Keratinocyte (primary cell): ENCODE results near the gene ADAMTSL3. TPM values are rescaled to one million over a fixed set of nuclear protein-coding genes. Genes with fewer than 3 reads are reported as not detected.

Source experiments
- DNase-seq: peaks from one replicate; pipeline ENCODE4 v3.0.0-alpha.2; 2011; ENCODE audit warnings: low read depth, missing footprints, low spot score
- FAIRE-seq: peaks from 2 replicates; lab custom pipeline; 2011; peaks lifted over from hg19 to GRCh38; lab: Jason Lieb, UNC
- H2AFZ ChIP-seq: 2 replicates; pipeline ENCODE4 v1.6.0; 2012; ENCODE audit warnings: low read length, control low read depth, inconsistent platforms; ENCODE audit not compliant: control insufficient read depth
- H3K27ac ChIP-seq: 2 replicates; pipeline ENCODE4 v1.5.1; 2011; ENCODE audit warnings: low read length; ENCODE audit not compliant: control insufficient read depth, insufficient read depth
- H3K27me3 ChIP-seq: 3 replicates; pipeline ENCODE4 v1.6.0; 2011; ENCODE audit warnings: low read length; ENCODE audit not compliant: control insufficient read depth, insufficient read depth; ENCODE audit errors: extremely low read depth
- H3K36me3 ChIP-seq, 2 experiments: 2 replicates in 1 of 2; 3 replicates in 1 of 2; pipeline ENCODE4 v1.5.1; 2011; ENCODE audit warnings: low read length in 2 of 2, mild to moderate bottlenecking in 1 of 2; ENCODE audit not compliant: control insufficient read depth in 2 of 2, insufficient read depth in 2 of 2; ENCODE audit errors: extremely low read depth in 1 of 2
- H3K4me1 ChIP-seq: 3 replicates; pipeline ENCODE4 v1.5.1; 2011; ENCODE audit warnings: low read length; ENCODE audit not compliant: control insufficient read depth, insufficient read depth; ENCODE audit errors: extremely low read depth
- H3K4me2 ChIP-seq: 3 replicates; pipeline ENCODE4 v1.6.0; 2011; ENCODE audit warnings: low read depth, low read length; ENCODE audit not compliant: control insufficient read depth, insufficient read depth; ENCODE audit errors: extremely low read depth
- H3K4me3 ChIP-seq, 3 experiments: fragments of 200-600 bp in 1 of 3; sonication (generic) in 1 of 3; 2 replicates in 2 of 3; 3 replicates in 1 of 3; pipeline ENCODE4 v1.5.1; 2011 to 2016; ENCODE audit warnings: low read length in 3 of 3, mild to moderate bottlenecking in 3 of 3, control low read depth in 2 of 3, inconsistent platforms in 1 of 3, low read depth in 1 of 3, mixed read lengths in 1 of 3, mixed run types in 1 of 3, moderate library complexity in 1 of 3; ENCODE audit not compliant: control insufficient read depth in 2 of 3, insufficient read depth in 2 of 3; ENCODE audit errors: extremely low read depth in 1 of 3
- H3K79me2 ChIP-seq: 2 replicates; pipeline ENCODE4 v1.6.0; 2012; ENCODE audit warnings: low read length; ENCODE audit not compliant: control insufficient read depth, insufficient read depth
- H3K9ac ChIP-seq: 3 replicates; pipeline ENCODE4 v1.6.0; 2011; ENCODE audit warnings: low read length; ENCODE audit not compliant: control insufficient read depth, insufficient read depth; ENCODE audit errors: extremely low read depth
- H3K9me1 ChIP-seq: 3 replicates; pipeline ENCODE4 v1.6.0; 2011; ENCODE audit warnings: low read length; ENCODE audit not compliant: control insufficient read depth, insufficient read depth; ENCODE audit errors: extremely low read depth
- H3K9me3 ChIP-seq: 2 replicates; pipeline ENCODE4 v1.5.1; 2012; ENCODE audit warnings: low read depth, low read length; ENCODE audit not compliant: control insufficient read depth
- H4K20me1 ChIP-seq: 3 replicates; pipeline ENCODE4 v1.6.0; 2011; ENCODE audit warnings: low read length; ENCODE audit not compliant: control insufficient read depth, insufficient read depth; ENCODE audit errors: extremely low read depth
- EZH2 ChIP-seq: IDR thresholded peaks from one replicate; pipeline ENCODE4 v1.6.1; 2012; ENCODE audit warnings: inconsistent platforms, mild to moderate bottlenecking, low read length, moderate library complexity
- dilution Hi-C: fragments of 300-500 bp; cut with MboI; formaldehyde crosslinking; loops from one replicate; pipeline ENCODE4 v1.7.0; 2020; ENCODE audit warnings: low sequenced_read_pairs; ENCODE audit not compliant: extremely low pct_ligation_motif_present
- polyA plus RNA-seq, 5 experiments: library from polyadenylated mRNA; depleted of rRNA in 3 of 5; stranded (reverse) in 3 of 5; stranded (forward) in 1 of 5; unstranded in 1 of 5; fragments of >200 nt; gene quantifications; 1 replicate in 1 of 5; 2 replicates in 3 of 5; 3 replicates in 1 of 5; pipeline versions ENCODE4 v1.2.1 to v1.2.3, GENCODE V29; 2011 to 2012; ENCODE audit warnings: missing spikeins in 2 of 5, low read depth in 1 of 5, low replicate concordance in 1 of 5
- TF ChIP-seq, protein P1 (sequence below), 3 experiments: IDR thresholded peaks in 1 of 3; conservative IDR thresholded peaks in 1 of 3; optimal IDR thresholded peaks in 1 of 3; 2 replicates in 2 of 3; 3 replicates in 1 of 3; pipeline versions ENCODE3 to v1.5.1; 2011; ENCODE audit warnings: low read length in 3 of 3, mild to moderate bottlenecking in 3 of 3, moderate library complexity in 2 of 3, control low read depth in 1 of 3, inconsistent platforms in 1 of 3; ENCODE audit not compliant: insufficient read depth in 2 of 3; ENCODE audit errors: extremely low read depth in 1 of 3

ADAMTSL3 gene
- polyA plus RNA-seq, 1 donor (not counting 4 experiments of a cell fraction or from before 2014, with no cell fraction given): 0.01 TPM

DNA sequence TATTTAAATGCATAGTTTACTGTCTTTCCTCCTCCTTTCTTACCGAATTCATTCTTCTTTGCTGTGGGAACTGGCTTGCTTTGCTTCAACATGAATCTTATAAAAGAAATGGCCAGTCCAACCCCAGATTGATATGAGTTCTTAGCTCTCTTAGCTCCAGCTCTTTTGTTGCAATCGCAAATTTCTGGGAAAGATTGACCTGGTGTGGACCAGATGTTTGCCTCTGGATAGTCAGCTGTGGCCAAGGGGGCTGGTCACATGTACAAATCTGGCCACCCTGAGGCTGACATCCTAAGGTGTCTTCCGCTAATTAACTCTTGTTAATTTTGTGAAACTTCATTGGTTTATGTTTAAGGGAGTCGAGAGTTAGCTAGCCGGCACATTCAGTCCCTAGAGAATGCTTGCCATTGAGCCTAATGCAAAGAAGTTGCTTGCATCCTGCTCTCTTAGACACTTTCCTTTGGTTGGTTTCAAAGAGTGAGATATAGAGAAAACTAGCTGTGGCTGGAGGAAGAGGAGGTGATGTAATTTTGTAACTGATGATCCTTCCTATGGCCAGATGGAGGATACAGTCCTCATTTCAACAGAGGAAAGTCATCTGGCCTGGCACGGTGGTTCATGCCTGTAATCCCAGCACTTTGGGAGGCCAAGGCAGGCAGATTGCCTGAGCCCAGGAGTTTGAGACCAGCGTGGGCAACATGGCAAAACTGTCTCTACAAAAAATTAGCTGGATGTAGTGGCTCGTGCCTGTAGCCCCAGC is 162.4 kb downstream of the ADAMTSL3 start:
- no peak for TF ChIP-seq EZH2
- TF ChIP-seq, protein P1, sequence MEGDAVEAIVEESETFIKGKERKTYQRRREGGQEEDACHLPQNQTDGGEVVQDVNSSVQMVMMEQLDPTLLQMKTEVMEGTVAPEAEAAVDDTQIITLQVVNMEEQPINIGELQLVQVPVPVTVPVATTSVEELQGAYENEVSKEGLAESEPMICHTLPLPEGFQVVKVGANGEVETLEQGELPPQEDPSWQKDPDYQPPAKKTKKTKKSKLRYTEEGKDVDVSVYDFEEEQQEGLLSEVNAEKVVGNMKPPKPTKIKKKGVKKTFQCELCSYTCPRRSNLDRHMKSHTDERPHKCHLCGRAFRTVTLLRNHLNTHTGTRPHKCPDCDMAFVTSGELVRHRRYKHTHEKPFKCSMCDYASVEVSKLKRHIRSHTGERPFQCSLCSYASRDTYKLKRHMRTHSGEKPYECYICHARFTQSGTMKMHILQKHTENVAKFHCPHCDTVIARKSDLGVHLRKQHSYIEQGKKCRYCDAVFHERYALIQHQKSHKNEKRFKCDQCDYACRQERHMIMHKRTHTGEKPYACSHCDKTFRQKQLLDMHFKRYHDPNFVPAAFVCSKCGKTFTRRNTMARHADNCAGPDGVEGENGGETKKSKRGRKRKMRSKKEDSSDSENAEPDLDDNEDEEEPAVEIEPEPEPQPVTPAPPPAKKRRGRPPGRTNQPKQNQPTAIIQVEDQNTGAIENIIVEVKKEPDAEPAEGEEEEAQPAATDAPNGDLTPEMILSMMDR (optimal IDR thresholded peaks at IDR 0.05 in 1 of 3, IDR thresholded peaks at IDR 0.05 in 1 of 3, conservative IDR thresholded peaks at IDR 0.05 in 1 of 3; ENCODE audit: extremely low read depth in 1 of 3, insufficient read depth in 2 of 3, low read length in 3 of 3): no peak
- Histone ChIP-seq H2AFZ (no peak overlapping the region), H3K27ac (no peak overlapping the region), H3K36me3 (no peaks in the 10 kb centered on the region), H3K9me3 (no peaks in the 10 kb centered on the region), H3K79me2 (no peaks in the 10 kb centered on the region), H3K9me1 (no peaks in the 10 kb centered on the region), H3K4me2 (no peak overlapping the region), H4K20me1 (no peaks in the 10 kb centered on the region), H3K4me1 (no peaks in the 10 kb centered on the region), H3K27me3 (no peaks in the 10 kb centered on the region), H3K4me3 (no peak overlapping the region), H3K9ac (no peak overlapping the region)
- FAIRE-seq (no peak), DNase-seq (no peak)
- dilution Hi-C loops: no loop called here

DNA sequence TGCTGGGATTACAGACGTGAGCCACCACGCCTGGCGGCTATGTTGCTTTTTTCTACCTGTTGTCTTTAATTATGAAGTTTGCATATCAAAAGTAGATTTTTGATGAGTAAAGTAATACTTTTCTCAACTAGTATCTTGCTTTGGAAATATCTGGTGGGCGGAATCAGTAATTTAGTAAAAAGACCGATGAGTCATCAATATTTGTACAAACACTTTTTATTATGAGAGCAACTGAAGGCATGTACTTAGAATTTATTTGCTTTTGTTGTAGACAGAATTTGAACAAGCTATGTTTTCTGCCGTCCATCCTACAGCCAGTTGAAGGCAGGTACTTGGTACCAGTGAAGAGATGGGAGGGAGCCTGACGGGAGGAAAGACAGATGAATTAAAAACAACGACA is 164.7 kb downstream of the ADAMTSL3 start:
- no peak overlapping the region for H3K4me3 ChIP-seq
- no peak for FAIRE-seq

More for the DNA sequence above, 164.7 kb downstream of the ADAMTSL3 start:
- H3K27ac ChIP-seq: no peak overlapping the region
- dilution Hi-C loops: no loop called here
- H3K9me3 ChIP-seq: no peaks in the 10 kb centered on the region
- no peaks in the 10 kb centered on the region for H3K4me1 ChIP-seq
- H2AFZ ChIP-seq: no peak overlapping the region
- TF ChIP-seq, protein P1 (optimal IDR thresholded peaks at IDR 0.05 in 1 of 3, IDR thresholded peaks at IDR 0.05 in 1 of 3, conservative IDR thresholded peaks at IDR 0.05 in 1 of 3; ENCODE audit: extremely low read depth in 1 of 3, insufficient read depth in 2 of 3, low read length in 3 of 3): no peak
- no peak for TF ChIP-seq EZH2
- no peak overlapping the region for H3K9ac ChIP-seq
- H3K36me3 ChIP-seq: no peaks in the 10 kb centered on the region
- no peak for DNase-seq
- H4K20me1 ChIP-seq: no peaks in the 10 kb centered on the region
- H3K4me2 ChIP-seq: no peak overlapping the region
- no peaks in the 10 kb centered on the region for H3K79me2 ChIP-seq
- no peaks in the 10 kb centered on the region for H3K27me3 ChIP-seq
- no peaks in the 10 kb centered on the region for H3K9me1 ChIP-seq
